HG03565 (cell line): ENCODE results near the gene CFAP53.

Experiments
- ATAC-seq: cut with Tn5 transposase; IDR thresholded peaks from one replicate; pipeline ENCODE4 v1.9.1; 2021; ENCODE audit warnings: mild to moderate bottlenecking, moderate library complexity; ENCODE audit not compliant: unreplicated experiment

The CFAP53 gene

GRCh38 chr18:50195689-50196088 lies 70.6 kb downstream of the CFAP53 start:
- no peak for ATAC-seq

GRCh38 chr18:50194631-50195532 lies 71.4 kb downstream of the CFAP53 start, which contains the start of gene MYO5B:
MYO5B (minus strand) TSS chr18:50195147; CDS start chr18:50194793, 354 bp downstream.
- ATAC-seq: peak; percentile 69

GRCh38 chr18:50193796-50194630 lies 72.3 kb downstream of the CFAP53 start:
- ATAC-seq: no peak

GRCh38 chr18:50192995-50193795 lies 73.1 kb downstream of the CFAP53 start:
- no peak for ATAC-seq

GRCh38 chr18:50190926-50191325 lies 75.4 kb downstream of the CFAP53 start:
- no peak for ATAC-seq

- ATAC-seq: no peak
Observed at GRCh38 chr18:50190236-50190635, 76.1 kb downstream of the CFAP53 start.

GRCh38 chr18:50189160-50189559 lies 77.1 kb downstream of the CFAP53 start:
- peak; percentile 76 for ATAC-seq

GRCh38 chr18:50188652-50189051 lies 77.6 kb downstream of the CFAP53 start:
- ATAC-seq: no peak

GRCh38 chr18:50187659-50188058 lies 78.6 kb downstream of the CFAP53 start:
- ATAC-seq: no peak

- no peak for ATAC-seq
Observed at GRCh38 chr18:50186385-50186784, 79.9 kb downstream of the CFAP53 start.

- no peak for ATAC-seq
Observed at GRCh38 chr18:50183556-50183955, 82.7 kb downstream of the CFAP53 start.

- no peak for ATAC-seq
Observed at GRCh38 chr18:50182511-50182910, 83.8 kb downstream of the CFAP53 start.

GRCh38 chr18:50181590-50181989 lies 84.7 kb downstream of the CFAP53 start:
- ATAC-seq: no peak

GRCh38 chr18:50179465-50179864 lies 86.8 kb downstream of the CFAP53 start:
- no peak for ATAC-seq

GRCh38 chr18:50177294-50177992 lies 88.9 kb downstream of the CFAP53 start:
- ATAC-seq: no peak
